SK-N-SH (cell line): ENCODE measurements around the gene DIPK1A. TPM values are rescaled to one million over a fixed set of nuclear protein-coding genes. Genes with fewer than 3 reads are reported as not detected.

Experiments used
- polyA plus RNA-seq, 3 experiments: library from polyadenylated mRNA; depleted of rRNA; stranded (reverse); fragments of >200 nt; gene quantifications; 2 replicates each; pipeline ENCODE4 v1.2.3, GENCODE V29; 2012
- small RNA-seq, 7 experiments: library from RNA; depleted of rRNA; stranded (forward); fragments of <200 nt; gene quantifications; one replicate each; pipeline ENCODE3, GENCODE V24; 2012

The DIPK1A gene
- polyA plus RNA-seq, 1 of the 3 experiments (the other 2 are of a cell fraction) = 3.4 TPM

Small RNAs within 50 kb of the gene (small RNA-seq; reads per million reads assigned to genes)
- gene RF00432 = 0 to 1.0 (median 0) reads per million in 7 experiments
- 0 reads per million in 7 experiments for gene RN7SL692P
- gene RNU6-210P = 0 to 1.6 (median 0) reads per million in 7 experiments
- 0 reads per million in 7 experiments for gene RNU6-970P
- 4.9 to 148 (median 14.6) reads per million in 7 experiments for gene SNORA66
- gene SNORD21 = 0 reads per million in 7 experiments

Other genes starting within 250 kb of the DIPK1A start
- 5.7 and 6.2 TPM in 2 replicates for gene EVI5, start 176.4 kb downstream of the DIPK1A start, polyA plus RNA-seq (2012; rRNA removed)
- 1,489 and 2,038 TPM in 2 replicates for gene RPL5, start 129.4 kb downstream of the DIPK1A start, polyA plus RNA-seq (2012; rRNA removed)
- gene MTF2, start 117.8 kb upstream of the DIPK1A start, polyA plus RNA-seq (2012; rRNA removed) = 11.9 and 15.3 TPM in 2 replicates
- 24.2 and 26.9 TPM in 2 replicates for gene TMED5, start 219.0 kb upstream of the DIPK1A start, polyA plus RNA-seq (2012; rRNA removed)
- gene CCDC18, start 219.3 kb upstream of the DIPK1A start, polyA plus RNA-seq (2012; rRNA removed) = 3.5 and 4.0 TPM in 2 replicates